SHP77 treated with DMSO at 0.1 percent for 48 hours (cell line): Measurements from ENCODE around the gene SNAPC3.
"Not testable (repeated sequence)": the region's sequence is repeated elsewhere in the genome, so short reads cannot be mapped to it uniquely, and the experiment has no call there.

Experiments
- DNase-seq: peaks from one replicate; lab custom pipeline; 2025; lab: John Stamatoyannopoulos, UW

SNAPC3 gene

GRCh38 chr9:15422372-15423230, at the start of gene SNAPC3:
SNAPC3 (plus strand) TSS chr9:15422876; CDS start chr9:15422880, 4 bp downstream.
- DNase-seq: peak; percentile 68

GRCh38 chr9:15373881-15374280, 48.8 kb upstream of the SNAPC3 start:
- DNase-seq: no peak

DNA sequence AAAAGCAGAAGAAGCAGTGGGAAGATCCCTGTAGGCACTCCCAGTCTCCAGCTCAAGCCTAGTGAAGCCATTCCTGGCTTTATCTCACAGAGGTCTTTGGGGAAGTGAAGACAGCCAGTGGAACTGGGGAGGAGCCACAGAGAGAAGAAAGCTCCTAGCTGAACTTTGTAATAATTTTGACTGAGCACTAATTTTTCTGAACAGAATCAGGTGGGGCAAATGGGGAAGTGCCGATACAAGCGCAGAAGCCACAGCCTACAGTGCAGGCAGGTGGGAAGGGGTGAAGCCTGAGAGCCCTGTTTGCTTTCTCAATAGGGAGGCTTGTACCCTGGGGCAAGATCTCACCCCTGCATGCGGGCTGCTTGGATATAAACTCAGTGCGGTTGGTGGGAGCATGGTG, 48.4 kb upstream of the SNAPC3 start:
- no peak for DNase-seq

DNA sequence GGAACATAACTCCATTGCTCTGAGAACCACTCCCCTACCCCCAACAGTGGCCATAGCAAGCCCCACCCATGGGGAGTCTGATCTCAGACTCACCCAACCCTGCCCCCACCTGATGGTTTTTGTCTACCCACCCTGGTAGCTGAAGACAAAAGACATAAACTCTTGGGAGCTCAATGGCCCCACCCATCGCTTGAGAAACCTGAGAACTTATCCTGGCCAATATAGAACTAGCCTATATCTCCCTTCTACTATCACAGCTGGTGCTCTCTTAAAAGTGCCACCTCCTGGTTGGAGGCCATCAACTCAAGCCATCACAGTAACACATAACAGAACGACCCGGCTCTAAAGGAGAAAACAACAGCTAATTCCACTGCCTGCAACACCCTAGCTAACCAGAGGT, 47.9 kb upstream of the SNAPC3 start:
- no peak for DNase-seq

GRCh38 chr9:15377625-15378540, 44.8 kb upstream of the SNAPC3 start:
- no peak for DNase-seq

- not testable (repeated sequence) for DNase-seq
Observed at GRCh38 chr9:15379317-15379716, 43.4 kb upstream of the SNAPC3 start.

- DNase-seq: not testable (repeated sequence)
Observed at GRCh38 chr9:15379888-15380287, 42.8 kb upstream of the SNAPC3 start.

DNA sequence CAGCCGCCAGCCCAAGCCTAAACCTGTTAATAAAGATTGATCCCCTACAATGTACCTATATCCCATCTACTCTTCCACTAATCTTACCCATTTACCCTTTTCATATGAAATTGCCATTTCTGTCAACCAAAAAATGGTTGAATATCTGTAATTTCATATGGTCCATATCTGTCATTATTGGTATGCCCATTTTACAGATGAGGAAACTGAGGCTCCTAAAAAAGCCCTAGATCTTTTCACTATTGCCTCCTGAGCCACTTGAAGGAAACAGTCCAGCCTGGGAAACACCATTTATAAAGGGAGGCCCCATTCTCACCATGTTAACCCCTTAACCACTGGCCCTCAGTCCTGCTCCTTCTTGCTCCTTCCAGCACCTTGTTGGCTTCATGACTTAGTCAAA, 41.2 kb upstream of the SNAPC3 start:
- DNase-seq: no peak

DNA sequence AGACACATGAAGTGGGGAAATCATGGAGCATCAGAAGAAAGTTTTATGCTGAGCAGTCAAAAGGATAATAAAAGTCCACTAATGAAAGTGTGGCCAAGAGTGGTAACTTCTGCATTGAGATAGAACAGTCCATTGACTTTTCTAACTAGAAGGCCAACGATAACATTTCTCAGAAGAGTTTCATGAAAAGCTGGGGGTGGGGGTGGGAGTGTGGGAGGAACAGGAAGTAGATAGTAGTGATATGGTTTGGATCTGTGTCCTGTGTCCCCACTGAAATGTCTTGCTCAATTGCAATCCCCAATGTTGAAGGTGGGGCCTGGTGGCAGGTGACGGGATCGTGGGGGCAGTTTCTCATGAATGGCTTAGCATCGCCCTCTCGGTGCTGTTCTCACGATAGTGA, 36.2 kb upstream of the SNAPC3 start:
- no peak for DNase-seq

DNA sequence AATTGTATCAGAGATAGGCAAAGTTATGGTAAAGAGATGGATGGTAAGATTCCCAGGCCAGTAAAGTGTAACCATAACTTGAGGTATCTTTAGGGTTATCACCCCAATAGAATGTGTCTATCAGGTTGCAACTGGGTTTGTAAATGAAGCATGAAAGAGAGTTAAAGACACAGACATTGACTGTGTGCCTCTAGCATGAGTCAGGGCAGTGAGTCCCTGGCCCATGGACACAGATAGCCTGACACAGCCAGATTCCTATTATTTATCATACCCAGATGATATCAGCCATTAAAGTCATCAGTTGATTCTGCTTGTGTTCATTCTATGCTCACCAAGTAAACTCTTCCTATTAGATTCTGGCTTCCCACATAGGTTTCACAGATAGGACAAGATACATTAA, 33.5 kb upstream of the SNAPC3 start:
- no peak for DNase-seq

DNA sequence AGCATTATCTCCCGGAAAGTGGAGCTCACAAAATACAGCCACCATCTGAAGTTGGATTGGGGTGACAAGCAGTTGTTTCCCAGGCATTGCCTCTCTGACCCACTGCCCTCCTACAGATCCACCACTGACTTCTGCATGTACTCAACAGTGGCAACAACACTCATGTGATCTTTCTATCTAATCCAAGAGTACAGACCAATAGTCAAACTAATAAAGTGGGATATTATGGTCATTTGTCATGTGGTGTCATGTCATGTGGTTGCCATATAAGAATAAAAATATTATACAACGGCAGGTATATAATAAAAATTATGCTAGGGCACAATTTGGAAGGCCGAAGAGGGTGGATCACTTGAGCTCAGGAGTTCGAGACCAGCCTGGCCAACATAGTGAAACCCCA, 33.0 kb upstream of the SNAPC3 start:
- no peak for DNase-seq

DNA sequence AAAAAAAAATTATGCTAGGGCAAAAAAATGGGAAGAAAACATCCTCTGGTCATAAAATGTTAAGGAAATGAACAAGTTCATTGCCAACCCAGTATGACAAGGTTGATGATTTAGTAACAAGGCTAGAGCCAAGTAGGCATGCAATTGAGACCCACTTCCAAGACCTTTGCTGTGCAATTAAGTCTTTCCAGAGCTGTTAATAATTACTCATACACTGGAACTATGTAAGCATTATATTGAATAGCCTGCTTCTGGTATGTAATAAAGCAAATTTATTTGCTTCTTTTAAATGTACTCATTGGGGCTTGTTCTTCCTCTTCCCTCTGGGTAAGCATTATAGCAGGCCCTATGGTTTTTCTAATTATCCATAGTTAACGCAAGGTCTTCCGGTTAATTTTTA, 32.5 kb upstream of the SNAPC3 start:
- no peak for DNase-seq

DNA sequence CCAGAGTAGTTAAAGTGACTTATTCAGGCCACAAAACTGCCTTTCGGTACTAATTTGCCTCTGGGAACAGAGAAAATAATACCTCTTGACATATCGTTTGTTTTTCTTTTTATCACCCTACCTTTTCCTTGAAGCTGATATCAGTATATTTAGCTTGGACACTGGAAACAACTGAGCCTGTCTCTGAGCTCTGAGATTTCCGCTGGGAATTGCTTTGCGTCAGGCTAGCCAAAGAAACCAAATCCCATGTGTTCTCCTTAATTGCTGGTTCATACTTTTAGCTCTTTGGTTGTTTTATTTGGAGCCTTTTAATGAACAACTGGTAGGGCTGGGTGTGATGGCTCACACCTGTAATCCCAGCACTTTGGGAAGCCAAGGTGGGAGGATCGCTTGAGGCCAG, 30.3 kb upstream of the SNAPC3 start:
- DNase-seq: no peak

DNA sequence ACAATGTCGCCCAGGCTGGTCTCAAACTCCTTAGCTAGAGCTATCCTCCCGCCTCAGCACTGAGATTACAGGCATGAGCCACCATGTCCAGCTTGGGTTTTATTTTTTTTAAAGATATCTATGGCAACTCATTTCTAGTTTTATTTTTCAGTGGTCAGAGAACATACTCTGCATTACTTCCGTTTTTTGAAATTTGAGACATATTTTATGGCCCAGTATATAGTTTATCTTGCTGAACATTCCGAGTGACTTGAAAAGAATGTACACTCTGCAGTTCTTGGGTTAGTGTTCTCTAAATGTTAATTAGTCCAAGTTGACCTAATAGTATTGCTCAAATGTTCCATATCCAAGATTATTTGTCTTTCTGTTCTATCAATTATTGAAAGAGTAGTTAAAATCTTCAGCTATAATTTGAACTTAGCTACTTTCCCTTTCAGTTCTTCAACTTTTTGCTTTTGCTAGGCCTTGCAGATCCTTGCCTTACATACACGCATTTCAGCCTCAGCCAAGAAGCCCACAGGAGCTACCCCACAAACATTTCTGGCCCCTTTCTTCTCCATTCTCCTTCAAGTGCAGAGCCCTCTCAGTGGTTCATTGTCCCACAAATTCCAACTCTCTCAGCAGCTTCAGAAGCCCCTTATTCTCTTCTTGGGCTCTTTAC, 22.3 kb upstream of the SNAPC3 start:
- no peak for DNase-seq

DNA sequence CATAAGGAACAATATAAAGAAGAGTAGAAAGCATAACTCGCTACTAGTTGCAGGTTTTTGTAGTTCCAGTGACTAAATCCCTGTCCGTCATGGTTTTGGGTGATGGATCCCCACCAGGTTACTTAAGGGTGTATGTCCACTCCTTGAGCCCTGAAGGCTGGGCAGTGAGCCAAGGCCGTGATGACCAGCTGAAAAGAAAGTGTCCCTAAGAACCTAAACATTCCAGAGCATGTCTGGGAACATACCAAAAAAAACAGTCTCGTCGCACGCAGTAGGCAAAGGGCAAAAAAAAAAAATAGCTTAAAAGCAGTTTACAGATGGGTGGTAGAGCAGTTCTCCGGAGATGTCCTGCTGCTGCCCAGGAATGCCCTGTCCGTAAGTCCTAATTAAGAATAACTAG, 21.4 kb upstream of the SNAPC3 start:
- no peak for DNase-seq

DNA sequence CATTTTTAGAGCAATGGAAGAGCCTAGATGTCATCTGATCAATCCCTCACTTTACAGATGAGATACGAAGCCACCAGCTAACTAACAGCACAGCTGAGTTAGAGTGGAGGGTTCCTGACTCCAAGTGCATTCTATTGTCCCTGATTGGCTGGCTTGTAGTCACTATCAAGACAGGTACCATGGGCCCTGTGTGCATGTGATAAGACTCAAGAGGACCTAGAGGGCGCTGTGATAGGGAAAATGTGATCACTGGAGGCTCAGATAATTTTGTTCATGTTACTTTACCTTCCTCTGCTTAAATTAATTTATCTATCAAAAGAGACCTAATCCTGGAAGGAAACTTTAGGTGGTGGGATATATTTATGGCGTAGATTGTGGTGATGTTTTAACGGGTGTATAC, 19.5 kb upstream of the SNAPC3 start:
- no peak for DNase-seq

DNA sequence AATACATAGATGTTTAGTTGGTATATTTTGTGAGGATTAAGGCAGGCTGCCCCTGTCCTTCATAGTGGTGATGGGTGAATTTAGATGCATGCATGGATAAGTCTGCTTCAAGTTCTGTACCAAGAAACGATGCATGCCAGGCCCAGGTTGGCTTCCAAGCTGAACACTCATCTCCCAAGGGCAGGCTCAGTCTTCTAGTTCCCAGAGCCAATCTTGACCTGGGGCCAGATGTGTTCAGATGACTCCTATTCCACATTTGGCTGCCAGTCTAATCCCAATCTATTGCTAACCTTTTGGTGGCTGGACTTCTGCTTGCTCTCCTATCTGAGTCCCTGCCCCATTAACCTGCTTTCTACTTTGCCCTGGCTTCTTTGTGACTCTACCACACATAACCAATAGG, 18.5 kb upstream of the SNAPC3 start:
- DNase-seq: no peak

DNA sequence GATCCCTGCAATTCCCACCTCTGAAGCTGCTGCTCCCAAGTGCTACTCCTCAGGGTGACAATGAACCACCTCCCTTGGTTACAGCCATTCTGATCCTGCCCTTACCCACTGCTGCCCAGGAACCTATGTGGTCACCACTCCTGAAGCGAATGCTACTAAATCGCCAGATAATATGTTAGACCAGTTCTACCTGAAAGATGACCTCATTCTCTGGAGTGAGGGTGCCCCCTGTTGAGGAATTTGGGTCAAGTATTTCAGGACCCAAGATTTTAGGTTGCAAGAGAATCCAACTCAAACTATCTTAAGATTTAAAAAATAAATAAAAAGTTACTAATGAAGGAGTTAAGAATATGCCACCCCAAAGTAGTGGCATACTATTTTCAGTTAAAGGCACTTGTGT, 5.8 kb upstream of the SNAPC3 start:
- DNase-seq: no peak

DNA sequence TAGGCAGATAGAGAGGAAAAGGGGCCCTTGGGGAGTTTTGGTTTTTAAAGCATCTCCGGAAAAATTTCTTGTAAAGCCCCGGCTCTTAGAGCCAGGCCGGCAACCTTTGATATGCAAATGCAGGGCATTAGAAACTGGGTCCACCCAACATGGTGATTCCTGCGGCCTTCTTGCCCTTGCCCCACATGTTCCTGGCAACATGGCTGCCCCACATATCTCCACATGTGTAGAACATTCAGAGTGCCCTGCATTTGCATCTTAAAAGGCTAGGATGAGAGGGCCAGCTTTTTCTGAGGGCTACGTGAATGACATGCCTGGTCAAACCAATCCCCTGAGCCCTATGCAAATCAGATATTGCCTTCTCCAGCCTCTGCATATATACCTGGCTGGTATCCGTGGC, 5.0 kb upstream of the SNAPC3 start:
- no peak for DNase-seq

DNA sequence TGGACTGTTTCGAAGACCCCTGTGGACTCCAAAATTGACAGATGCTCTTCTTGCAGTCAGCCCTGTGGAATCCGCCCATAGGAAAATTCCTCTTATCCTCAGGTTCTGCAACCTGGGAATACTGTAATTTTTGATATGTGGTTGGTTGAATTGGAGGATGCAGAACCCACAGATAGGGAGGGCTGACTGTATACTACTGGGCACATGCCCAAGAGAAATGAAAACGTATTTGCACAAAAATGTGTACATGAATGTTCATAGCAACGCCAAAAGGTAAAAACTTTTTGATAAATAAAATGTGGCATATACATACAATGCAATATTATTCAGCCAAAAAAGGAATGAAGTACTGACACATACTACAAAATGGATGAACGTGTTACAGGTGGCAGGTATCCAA, 1.9 kb upstream of the SNAPC3 start:
- no peak for DNase-seq

GRCh38 chr9:15421532-15421931, 1.1 kb upstream of the SNAPC3 start:
- no peak for DNase-seq

DNA sequence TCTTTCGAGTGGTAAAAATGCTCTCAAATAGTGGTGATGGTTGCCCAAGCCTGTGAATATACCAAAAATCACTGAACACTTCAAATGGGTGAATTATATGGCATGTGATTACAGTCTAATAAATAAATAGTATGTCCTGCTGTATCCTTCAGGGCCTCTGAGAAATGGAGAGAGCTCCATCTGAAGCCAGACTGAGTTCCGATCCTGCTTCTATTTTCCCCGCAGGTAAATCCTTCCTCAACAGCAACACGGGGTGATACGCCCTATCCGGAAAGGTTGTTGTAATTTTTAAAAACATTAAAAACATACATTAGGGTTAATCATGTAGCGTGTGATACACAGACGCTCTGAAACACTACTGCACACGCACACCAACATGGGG, 695 bp upstream of the SNAPC3 start:
- DNase-seq: no peak
